ENCODE data around the gene CLTA. TPM values are rescaled to one million over a fixed set of nuclear protein-coding genes. Genes with fewer than 3 reads are reported as not detected.

CLTA gene
- total and polyA plus RNA-seq, 2 experiments from 2014 or later = 218 to 240 TPM

- Histone ChIP-seq H3K36me3 (ENCODE audit: low read depth) (no peaks in the 10 kb centered on the region), H3K4me3 (no peak within 1 kb of the TSS), H3K4me2 (ENCODE audit: unreplicated experiment) (no peak within 1 kb of the TSS), H2AFZ (no peak within 1 kb of the TSS), H3K9ac (no peak within 1 kb of the TSS), H3K9me2 (ENCODE audit: insufficient read depth) (no peaks in the 10 kb centered on the region), H3K27me3 (replicated peaks; ENCODE audit: insufficient read depth) (no peaks in the 10 kb centered on the region), H3K79me2 (ENCODE audit: insufficient read depth) (no peaks in the 10 kb centered on the region), H3K4me1 (ENCODE audit: insufficient read depth) (peaks cover 13% of the 10 kb centered on the region; the same call in 1 of the 2 replicates), H3F3A (ENCODE audit: insufficient read depth) (peaks cover 13% of the 10 kb centered on the region; the same call in 1 of the 2 replicates), H4K20me1 (ENCODE audit: insufficient read depth) (no peaks in the 10 kb centered on the region), H3K27ac (no peak within 1 kb of the TSS), H3K9me3 (ENCODE audit: low read depth) (no peaks in the 10 kb centered on the region)
- in situ Hi-C loops (cut with MboI) = no loop called here
- TF ChIP-seq EZH2phosphoT487 (IDR thresholded peaks at IDR 0.05; ENCODE audit: insufficient read depth, low read depth) (no peak), EZH2 (IDR thresholded peaks at IDR 0.05; ENCODE audit: insufficient read depth, poor library complexity, severe bottlenecking) (no peak)
- 97 to 98% methylated on average over 6 of the region's 6 CpGs for WGBS, 2 experiments (ENCODE audit: low coverage in 1 of 2, low lambda C conversion rate in 2 of 2, missing lambda C conversion rate in 2 of 2)
- no peak for DNase-seq
These were observed 21.6 kb upstream of the CLTA start, which contains the start of gene CCIN for GRCh38 chr9:36169166-36169565. CCIN (plus strand) TSS chr9:36169388; CDS start chr9:36169503, 115 bp downstream.

GRCh38 chr9:36169708-36170107, 21.0 kb upstream of the CLTA start:
- H3K36me3 ChIP-seq (ENCODE audit: low read depth) = no peaks in the 10 kb centered on the region
- in situ Hi-C loops (cut with MboI) = no loop called here
- TF ChIP-seq EZH2phosphoT487 (IDR thresholded peaks at IDR 0.05; ENCODE audit: insufficient read depth, low read depth) (no peak), EZH2 (IDR thresholded peaks at IDR 0.05; ENCODE audit: insufficient read depth, poor library complexity, severe bottlenecking) (no peak)
- no peak overlapping the region for H3K9ac ChIP-seq
- H3K4me3 ChIP-seq = no peak overlapping the region
- H3K27me3 ChIP-seq (replicated peaks; ENCODE audit: insufficient read depth) = no peaks in the 10 kb centered on the region
- no peak overlapping the region for H2AFZ ChIP-seq
- no peaks in the 10 kb centered on the region for H3K9me2 ChIP-seq (ENCODE audit: insufficient read depth)
- DNase-seq = no peak
- H3K4me2 ChIP-seq (ENCODE audit: unreplicated experiment) = no peak overlapping the region
- no peaks in the 10 kb centered on the region for H3K9me3 ChIP-seq (ENCODE audit: low read depth)
- H3K27ac ChIP-seq = no peak overlapping the region
- peaks cover 8% of the 10 kb centered on the region; the same call in 1 of the 2 replicates for H3K4me1 ChIP-seq (ENCODE audit: insufficient read depth)
- 93 to 95% methylated on average over 17 of the region's 17 CpGs for WGBS, 2 experiments (ENCODE audit: low coverage in 1 of 2, low lambda C conversion rate in 2 of 2, missing lambda C conversion rate in 2 of 2)
- H4K20me1 ChIP-seq (ENCODE audit: insufficient read depth) = no peaks in the 10 kb centered on the region
- H3K79me2 ChIP-seq (ENCODE audit: insufficient read depth) = no peaks in the 10 kb centered on the region
- H3F3A ChIP-seq (ENCODE audit: insufficient read depth) = peaks cover 7% of the 10 kb centered on the region; the same call in 1 of the 2 replicates

- Histone ChIP-seq H3K9me3 (ENCODE audit: low read depth) (no peaks in the 10 kb centered on the region), H3K4me3 (no peak overlapping the region), H3K9me2 (ENCODE audit: insufficient read depth) (no peaks in the 10 kb centered on the region), H3K27me3 (replicated peaks; ENCODE audit: insufficient read depth) (no peaks in the 10 kb centered on the region), H3K9ac (no peak overlapping the region), H3K79me2 (ENCODE audit: insufficient read depth) (no peaks in the 10 kb centered on the region), H3K36me3 (ENCODE audit: low read depth) (no peaks in the 10 kb centered on the region), H3F3A (ENCODE audit: insufficient read depth) (0 out of 2 replicates have a peak, but pooled peaks cover under 1% of the 10 kb centered on the region), H4K20me1 (ENCODE audit: insufficient read depth) (no peaks in the 10 kb centered on the region), H3K27ac (no peak overlapping the region), H3K4me2 (ENCODE audit: unreplicated experiment) (no peak overlapping the region), H2AFZ (no peak overlapping the region), H3K4me1 (ENCODE audit: insufficient read depth) (peaks cover 2% of the 10 kb centered on the region; the same call in 1 of the 2 replicates)
- DNase-seq = no peak
- TF ChIP-seq EZH2 (IDR thresholded peaks at IDR 0.05; ENCODE audit: insufficient read depth, poor library complexity, severe bottlenecking) (no peak), EZH2phosphoT487 (IDR thresholded peaks at IDR 0.05; ENCODE audit: insufficient read depth, low read depth) (no peak)
- in situ Hi-C loops (cut with MboI) = no loop called here
- WGBS, 2 experiments (ENCODE audit: low coverage in 1 of 2, low lambda C conversion rate in 2 of 2, missing lambda C conversion rate in 2 of 2) = 97% methylated on average over 12 to 13 of the region's 13 CpGs
These were observed 20.2 kb upstream of the CLTA start for GRCh38 chr9:36170531-36170930.

- Histone ChIP-seq H3K4me3 (no peak overlapping the region), H3K9ac (no peak overlapping the region), H3K4me2 (ENCODE audit: unreplicated experiment) (no peak overlapping the region), H3K36me3 (ENCODE audit: low read depth) (no peaks in the 10 kb centered on the region), H4K20me1 (ENCODE audit: insufficient read depth) (no peaks in the 10 kb centered on the region), H3K27ac (no peak overlapping the region), H3K27me3 (replicated peaks; ENCODE audit: insufficient read depth) (no peaks in the 10 kb centered on the region), H3K4me1 (ENCODE audit: insufficient read depth) (no peaks in the 10 kb centered on the region), H3K9me2 (ENCODE audit: insufficient read depth) (no peaks in the 10 kb centered on the region), H2AFZ (no peak overlapping the region), H3K9me3 (ENCODE audit: low read depth) (no peaks in the 10 kb centered on the region), H3F3A (ENCODE audit: insufficient read depth) (no peaks in the 10 kb centered on the region), H3K79me2 (ENCODE audit: insufficient read depth) (no peaks in the 10 kb centered on the region)
- no peak for DNase-seq
- TF ChIP-seq EZH2 (IDR thresholded peaks at IDR 0.05; ENCODE audit: insufficient read depth, poor library complexity, severe bottlenecking) (no peak), EZH2phosphoT487 (IDR thresholded peaks at IDR 0.05; ENCODE audit: insufficient read depth, low read depth) (no peak)
- in situ Hi-C loops (cut with MboI) = no loop called here
- 93 to 97% methylated on average over 2 of the region's 2 CpGs for WGBS, 2 experiments (ENCODE audit: low coverage in 1 of 2, low lambda C conversion rate in 2 of 2, missing lambda C conversion rate in 2 of 2)
These were observed 16.9 kb upstream of the CLTA start for GRCh38 chr9:36173861-36174260.

GRCh38 chr9:36174271-36174670, 16.4 kb upstream of the CLTA start:
- no peaks in the 10 kb centered on the region for H3K9me3 ChIP-seq (ENCODE audit: low read depth)
- H3K79me2 ChIP-seq (ENCODE audit: insufficient read depth) = no peaks in the 10 kb centered on the region
- WGBS, 2 experiments (ENCODE audit: low coverage in 1 of 2, low lambda C conversion rate in 2 of 2, missing lambda C conversion rate in 2 of 2) = 86 to 88% methylated on average over 7 of the region's 7 CpGs
- H3F3A ChIP-seq (ENCODE audit: insufficient read depth) = no peaks in the 10 kb centered on the region
- no peaks in the 10 kb centered on the region for H3K27me3 ChIP-seq (replicated peaks; ENCODE audit: insufficient read depth)
- no peaks in the 10 kb centered on the region for H4K20me1 ChIP-seq (ENCODE audit: insufficient read depth)
- no peak overlapping the region for H3K9ac ChIP-seq
- no peak for DNase-seq
- H3K9me2 ChIP-seq (ENCODE audit: insufficient read depth) = no peaks in the 10 kb centered on the region
- H3K4me1 ChIP-seq (ENCODE audit: insufficient read depth) = no peaks in the 10 kb centered on the region
- H3K27ac ChIP-seq = no peak overlapping the region
- no peak overlapping the region for H3K4me2 ChIP-seq (ENCODE audit: unreplicated experiment)
- TF ChIP-seq EZH2phosphoT487 (IDR thresholded peaks at IDR 0.05; ENCODE audit: insufficient read depth, low read depth) = no peak
- H3K36me3 ChIP-seq (ENCODE audit: low read depth) = no peaks in the 10 kb centered on the region
- in situ Hi-C loops (cut with MboI) = no loop called here
- H3K4me3 ChIP-seq = no peak overlapping the region
- no peak overlapping the region for H2AFZ ChIP-seq
